GM21447 (cell line): ENCODE data around the gene DDX10.

Experiments
- ATAC-seq: cut with Tn5 transposase; IDR thresholded peaks from one replicate; pipeline ENCODE4 v1.9.1; 2021; ENCODE audit not compliant: unreplicated experiment

The DDX10 gene

GRCh38 chr11:108897916-108898315, 233.0 kb downstream of the DDX10 start:
- no peak for ATAC-seq

DNA sequence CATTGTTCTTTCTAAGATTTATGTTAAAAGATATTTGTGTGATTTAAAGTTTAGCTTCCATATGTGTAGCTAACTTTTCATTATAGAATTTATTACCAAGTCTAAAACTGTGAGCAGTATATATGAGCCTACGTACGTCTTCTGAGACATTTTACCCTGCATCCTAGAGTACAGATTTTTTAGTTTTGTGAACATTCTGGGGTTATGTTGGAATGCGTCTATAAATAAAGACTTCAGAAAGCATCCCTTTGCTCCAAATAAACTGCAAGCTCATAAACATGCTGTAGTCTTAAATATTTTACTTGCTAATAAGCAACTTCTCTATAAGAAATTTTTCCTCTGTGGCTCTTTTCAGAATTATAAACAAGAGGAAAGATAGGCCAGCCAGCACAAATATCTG, 236.5 kb downstream of the DDX10 start:
- ATAC-seq = no peak

GRCh38 chr11:108902027-108902469, 237.2 kb downstream of the DDX10 start:
- ATAC-seq = no peak

GRCh38 chr11:108904480-108904879, 239.6 kb downstream of the DDX10 start:
- ATAC-seq = no peak

DNA sequence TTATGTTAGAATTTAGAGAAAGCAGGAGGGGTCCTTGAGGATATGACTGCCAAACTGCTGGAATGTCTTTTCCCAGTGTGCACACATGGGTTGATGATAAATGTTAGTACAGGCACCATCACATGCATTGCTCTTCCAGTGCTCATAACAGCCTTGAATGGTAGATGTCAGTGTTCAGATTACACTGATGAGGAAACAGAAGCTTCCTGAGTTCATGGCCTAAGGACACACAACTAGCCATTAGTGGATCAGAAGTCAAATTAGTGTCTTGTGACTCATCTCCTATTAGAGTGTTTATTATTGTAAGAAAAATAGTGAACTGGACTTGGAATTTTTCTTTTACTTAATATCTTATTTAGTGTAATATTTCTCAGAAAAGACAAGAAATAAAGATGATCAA, 241.5 kb downstream of the DDX10 start:
- no peak for ATAC-seq

DNA sequence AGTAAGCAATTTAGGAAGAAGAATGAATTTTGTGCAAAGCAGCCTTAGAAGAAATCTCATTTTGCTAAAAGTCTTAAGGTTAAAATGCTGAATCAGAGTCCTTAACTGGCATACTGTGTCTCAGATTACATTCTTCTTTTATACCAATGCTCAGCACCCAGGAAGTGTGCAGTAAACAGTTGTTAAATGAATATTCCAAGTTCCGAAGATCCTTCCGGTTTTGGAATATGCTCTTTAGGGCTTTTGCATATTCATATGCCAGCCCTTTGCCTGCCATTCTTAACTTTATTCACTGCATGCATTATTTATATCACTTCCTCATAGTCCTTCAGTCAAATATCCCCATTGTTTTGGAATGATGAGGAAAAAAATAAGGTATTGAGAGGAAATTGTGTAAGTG, 242.0 kb downstream of the DDX10 start:
- no peak for ATAC-seq

DNA sequence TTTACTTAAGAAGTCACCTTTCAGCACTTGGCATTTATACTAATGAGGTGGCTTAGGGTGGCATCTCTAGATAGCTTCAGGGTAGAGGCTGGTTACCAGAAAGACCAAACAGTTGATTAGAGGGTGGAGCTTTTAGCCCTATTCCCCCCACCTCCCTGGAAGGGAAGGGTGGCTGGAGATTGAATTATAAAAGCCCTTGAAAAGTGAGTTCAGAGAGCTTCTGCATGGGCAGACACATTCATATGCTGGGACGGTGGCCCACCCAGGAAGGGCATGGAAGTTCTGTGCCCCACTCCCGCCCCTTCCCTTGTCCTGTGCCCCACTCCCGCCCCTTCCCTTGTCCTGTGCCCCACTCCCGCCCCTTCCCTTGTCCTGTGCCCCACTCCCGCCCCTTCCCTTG, 244.2 kb downstream of the DDX10 start:
- ATAC-seq = no peak

DNA sequence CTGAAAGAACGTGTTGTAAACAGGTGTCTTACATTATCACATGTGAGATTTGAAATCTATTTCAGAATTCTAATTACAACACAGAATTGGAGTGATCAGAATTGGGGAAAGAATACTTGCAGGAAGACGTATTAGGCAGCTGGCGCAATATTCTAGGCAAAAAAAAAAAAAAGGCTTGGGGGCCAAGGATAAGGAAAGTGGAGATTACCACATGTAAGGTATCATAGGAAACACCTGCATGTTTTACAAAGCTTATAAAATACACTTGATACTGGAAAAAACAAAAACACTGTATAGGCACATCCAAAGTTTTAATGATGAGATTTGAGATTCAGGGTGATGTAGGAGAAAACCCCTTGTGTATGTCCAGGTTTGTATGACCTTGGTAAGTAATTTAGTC, 245.1 kb downstream of the DDX10 start:
- ATAC-seq = no peak

- ATAC-seq = no peak
Measured at GRCh38 chr11:108912581-108912980, 247.7 kb downstream of the DDX10 start.

DNA sequence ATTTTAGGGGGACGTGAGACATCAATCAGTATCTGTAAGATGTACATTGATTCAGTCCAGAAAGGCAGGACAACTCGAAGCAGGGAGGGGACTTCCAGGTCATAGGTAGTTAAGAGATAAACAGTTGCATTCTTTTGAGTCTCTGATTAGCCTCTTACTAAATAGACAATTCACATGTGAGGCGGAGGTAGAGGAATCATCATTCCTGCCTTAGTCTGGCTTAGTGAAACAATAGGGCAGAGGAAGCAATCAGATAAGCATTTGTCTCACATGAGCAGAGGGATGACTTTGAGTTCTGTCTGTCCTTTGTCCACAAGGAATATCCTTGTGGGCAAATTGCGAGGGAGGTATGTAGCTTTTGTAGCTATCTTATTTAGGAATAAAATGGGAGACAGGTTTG, 248.3 kb downstream of the DDX10 start:
- no peak for ATAC-seq

GRCh38 chr11:108914211-108914610, 249.3 kb downstream of the DDX10 start:
- ATAC-seq = no peak

DNA sequence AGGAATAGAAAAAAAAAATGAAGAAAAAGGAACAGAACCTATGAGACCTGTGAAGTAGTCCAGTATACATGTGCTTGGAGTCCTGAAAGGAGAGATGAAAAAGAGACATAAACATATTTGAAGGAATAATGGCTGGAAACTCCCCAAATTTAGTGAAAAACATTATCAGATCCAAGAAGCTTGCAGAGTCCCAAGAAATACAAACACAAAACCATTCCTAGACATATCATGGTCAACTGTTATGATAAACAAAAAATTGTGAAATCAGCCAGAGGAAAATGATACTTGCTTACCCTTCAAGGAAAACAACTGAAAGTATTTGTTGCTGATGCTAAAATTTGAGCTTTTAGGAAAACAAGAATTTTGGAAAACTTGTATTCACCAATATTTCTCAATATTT, 250.1 kb downstream of the DDX10 start:
- no peak for ATAC-seq

- no peak for ATAC-seq
Measured at GRCh38 chr11:108915666-108916065, 250.8 kb downstream of the DDX10 start.

DNA sequence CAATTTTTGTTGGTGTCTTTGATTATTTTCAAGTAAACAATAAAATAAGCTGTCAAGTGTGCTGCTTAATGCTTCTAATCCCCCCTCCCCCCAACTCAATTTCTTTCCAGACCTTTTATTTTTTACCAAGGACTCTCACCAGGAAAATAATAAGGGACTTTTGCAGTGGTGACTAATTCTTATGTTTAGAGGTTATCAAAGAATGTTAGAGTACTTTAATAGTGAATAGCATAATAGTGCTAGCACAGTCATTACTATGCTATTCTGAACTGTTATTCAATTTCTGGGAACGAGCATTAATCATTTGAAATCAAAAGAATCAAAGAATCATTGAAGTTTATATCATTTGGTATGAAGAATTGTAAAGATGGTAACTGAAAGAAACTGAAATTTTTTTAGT, 251.4 kb downstream of the DDX10 start:
- no peak for ATAC-seq

DNA sequence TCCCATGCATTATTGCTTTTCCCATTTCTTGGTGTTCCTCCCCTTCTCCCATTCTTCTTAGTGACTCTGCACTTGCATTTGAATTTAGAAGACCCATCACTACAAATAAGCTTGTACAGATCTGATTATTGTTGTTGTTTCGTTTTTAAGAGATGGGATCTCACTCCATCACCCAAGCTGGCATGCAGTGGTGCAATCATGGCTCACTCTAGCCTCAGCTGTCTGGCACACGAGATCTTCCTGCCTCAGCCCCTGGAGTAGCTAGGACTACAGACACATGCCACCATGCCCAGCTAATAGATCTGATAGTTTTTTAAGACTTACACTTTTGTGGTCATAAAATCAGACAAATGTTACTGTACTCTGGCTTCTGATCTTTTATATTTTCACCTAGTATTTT, 252.1 kb downstream of the DDX10 start:
- no peak for ATAC-seq

GRCh38 chr11:108921211-108921610, 256.3 kb downstream of the DDX10 start:
- no peak for ATAC-seq

GRCh38 chr11:108922241-108922640, 257.4 kb downstream of the DDX10 start:
- ATAC-seq = no peak

DNA sequence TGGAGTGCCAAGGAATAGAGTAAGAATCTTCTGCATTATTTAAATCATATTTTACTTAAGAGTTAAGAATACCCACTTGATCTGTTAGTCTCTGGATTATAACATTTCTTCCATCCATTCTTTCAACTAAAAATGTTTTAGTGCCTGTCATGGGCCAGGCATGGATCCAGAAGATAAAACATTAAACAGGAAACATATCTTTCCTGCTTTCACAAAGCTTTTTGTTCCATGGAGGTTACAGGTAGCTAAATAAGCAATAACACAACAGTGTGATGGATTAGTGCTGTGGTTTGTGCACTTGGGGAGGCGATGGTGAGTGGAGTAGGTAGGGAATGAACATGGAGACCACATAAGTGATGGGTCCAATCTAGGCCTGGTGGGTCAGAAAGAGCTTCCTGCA, 258.5 kb downstream of the DDX10 start:
- ATAC-seq = no peak

GRCh38 chr11:108926171-108926840, 261.4 kb downstream of the DDX10 start:
- ATAC-seq = no peak

DNA sequence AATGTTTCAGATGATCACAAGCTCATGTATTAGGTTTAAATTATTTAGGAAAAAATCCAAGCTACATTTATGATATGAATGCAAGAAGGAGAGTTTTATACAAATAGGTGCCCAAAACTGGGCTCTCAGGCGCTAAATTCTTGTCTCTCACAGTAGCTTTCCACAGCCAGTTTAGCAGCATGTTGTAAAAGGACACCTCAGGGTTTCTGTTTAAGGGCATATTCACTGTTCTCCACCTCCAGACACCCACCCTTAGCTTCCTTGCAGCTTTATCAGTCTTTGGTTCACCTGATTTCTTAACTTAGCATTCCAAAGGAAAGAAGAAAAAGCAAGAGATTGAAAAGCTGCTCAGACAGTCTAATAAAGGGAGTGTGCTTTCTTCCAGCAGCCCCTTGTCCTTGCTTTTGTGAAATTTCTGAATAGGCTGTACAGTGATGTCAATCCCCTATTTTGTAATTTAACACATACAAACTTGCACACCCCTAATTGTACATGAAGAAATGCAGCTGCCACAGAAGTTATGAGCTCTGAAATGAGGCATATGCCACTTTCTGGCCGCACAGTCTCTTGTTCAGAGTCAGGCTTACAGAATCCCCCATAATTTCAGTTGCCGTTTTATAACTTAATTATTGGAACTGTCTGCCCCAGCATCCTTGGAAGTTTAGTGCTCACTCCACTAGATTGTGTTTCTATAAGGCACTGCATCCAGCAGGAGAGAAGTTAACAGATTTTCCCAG, 262.1 kb downstream of the DDX10 start:
- ATAC-seq = no peak

DNA sequence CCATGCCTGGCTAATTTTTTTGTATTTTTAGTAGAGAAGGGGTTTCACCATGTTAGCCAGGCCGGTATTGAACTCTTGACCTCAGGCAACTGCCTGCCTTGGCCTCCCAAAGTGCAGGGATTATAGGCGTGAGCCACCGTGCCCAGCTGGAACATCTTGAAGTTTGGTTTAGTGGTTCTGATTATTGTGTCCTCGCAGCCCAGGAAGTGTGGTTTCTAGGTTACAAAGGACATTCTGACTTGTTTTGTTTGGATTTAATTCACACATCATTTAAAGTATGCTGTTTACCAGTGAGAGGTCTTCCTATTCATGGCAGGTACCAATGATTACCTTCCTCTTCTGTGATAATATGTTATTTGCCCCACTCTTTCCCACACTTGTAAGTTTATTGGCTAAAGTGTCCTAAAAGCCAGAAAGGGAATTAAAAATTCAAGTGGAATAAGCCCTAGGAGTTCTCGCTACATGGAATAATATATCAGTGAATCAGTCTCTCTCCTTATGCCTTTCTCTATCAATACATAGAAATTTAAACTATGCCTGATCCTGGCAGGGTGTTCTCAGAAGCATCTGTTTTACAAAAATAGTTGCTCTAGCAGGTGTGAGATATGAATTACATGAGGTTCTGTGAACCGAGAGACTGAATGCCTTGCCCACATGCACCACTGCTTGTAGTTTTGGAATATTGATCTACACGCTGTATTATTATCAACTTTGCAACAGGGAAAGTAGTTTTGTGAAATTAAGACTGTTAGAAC, 263.1 kb downstream of the DDX10 start:
- ATAC-seq = no peak

GRCh38 chr11:108929241-108929640, 264.4 kb downstream of the DDX10 start:
- no peak for ATAC-seq
